Fibroblast of skin of left biceps (primary cell): ENCODE results near the gene UBR4.
"Not testable (repeated sequence)": the region's sequence is repeated elsewhere in the genome, so short reads cannot be mapped to it uniquely, and the experiment has no call there.

Experiments
- DNase-seq, 2 experiments: peaks; one replicate each; pipeline ENCODE4 v3.0.0-alpha.2; 2013; ENCODE audit warnings: low read depth in 2 of 2

The UBR4 gene

DNA sequence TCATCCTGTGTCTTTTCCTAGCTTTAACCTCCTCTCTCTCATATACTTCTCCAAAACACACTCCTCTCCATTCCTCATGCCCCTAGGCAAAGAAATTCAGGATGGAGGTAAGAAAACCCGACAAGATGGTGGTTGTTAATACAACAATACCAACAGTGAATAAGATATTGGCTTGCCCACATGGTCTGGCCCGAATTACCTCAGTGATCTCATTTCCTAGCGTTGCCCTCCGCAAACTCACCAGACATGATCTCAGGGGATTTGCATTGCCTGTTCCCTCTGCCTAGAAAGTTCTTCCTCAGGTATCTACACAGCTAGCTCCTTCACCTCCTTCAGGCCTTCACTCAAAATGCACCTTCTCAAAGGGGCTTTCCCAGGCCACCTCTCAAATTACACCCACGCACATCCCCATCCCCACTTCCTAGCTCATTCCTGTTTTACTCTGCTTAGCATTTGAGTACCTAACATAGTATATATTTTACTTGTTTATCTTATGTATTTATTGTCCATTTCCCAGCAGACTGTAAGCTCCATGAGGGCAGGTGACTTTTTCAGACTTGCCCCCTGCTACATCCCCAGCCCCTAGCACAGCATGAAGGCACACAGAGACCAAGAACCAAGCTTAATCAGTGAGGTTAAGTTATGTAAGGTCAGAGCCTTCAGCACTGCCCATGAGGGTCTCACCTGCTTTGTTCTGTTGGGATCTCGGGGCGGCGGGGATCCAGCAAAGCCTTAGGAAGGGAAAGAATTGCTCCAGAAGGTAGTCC is 10.2 kb upstream of the UBR4 start:
- DNase-seq: no peak

DNA sequence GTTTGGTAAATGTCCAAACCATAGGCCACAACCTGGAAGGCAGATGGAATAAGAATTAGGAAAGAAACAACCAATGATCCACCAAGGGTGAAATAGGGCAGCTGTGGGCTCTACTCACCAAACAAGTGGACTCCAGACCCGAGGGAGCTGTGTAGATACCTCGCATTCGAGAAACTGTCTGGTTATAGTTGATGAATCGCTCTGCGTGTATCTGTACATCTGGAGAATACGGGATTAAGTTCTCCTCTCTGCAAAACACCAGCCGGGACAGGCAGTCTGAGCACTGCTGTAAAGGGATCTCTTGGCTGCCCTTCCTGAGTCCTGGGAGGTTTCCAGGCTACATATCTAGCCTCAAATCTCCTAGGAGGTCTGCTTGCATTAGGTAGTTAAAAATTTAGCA is 9.4 kb upstream of the UBR4 start:
- DNase-seq: no peak

DNA sequence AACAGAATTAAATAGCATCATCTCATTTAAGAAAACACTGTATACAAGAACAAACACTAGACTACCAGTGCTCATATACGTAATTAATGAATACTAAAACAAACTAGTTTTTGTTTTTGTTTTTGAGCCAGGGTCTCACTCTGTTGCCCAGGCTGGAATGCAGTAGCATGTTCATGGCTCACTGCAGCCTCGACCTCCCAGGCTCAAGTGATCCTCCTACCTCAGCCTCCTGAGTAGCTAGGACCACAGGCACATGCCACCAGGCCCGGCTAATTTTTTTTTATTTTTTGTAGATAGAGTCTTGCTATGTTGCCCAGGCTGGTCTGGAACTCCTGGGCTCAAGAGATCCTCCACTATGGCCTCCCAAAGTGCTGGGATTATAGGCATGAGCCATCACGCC is 6.5 kb upstream of the UBR4 start:
- DNase-seq: not testable (repeated sequence)

DNA sequence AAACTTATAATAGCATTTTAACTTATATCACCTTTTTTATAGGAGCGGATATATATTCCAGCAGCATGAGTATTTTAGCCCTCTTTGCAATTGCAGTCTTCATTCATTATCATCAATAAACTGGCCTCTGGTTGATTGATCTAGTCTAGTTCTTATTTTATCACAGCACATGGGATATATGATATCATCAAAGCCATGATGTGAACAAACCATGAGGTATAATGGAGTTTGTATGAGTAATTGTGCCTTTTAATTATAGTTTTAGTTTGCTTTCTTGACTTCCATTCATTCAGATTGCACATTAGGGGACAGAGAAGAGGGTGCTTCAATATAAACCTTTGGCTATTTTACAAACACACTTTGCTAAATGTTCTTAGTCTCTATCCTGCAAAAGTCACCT is 3.5 kb upstream of the UBR4 start:
- DNase-seq: no peak

DNA sequence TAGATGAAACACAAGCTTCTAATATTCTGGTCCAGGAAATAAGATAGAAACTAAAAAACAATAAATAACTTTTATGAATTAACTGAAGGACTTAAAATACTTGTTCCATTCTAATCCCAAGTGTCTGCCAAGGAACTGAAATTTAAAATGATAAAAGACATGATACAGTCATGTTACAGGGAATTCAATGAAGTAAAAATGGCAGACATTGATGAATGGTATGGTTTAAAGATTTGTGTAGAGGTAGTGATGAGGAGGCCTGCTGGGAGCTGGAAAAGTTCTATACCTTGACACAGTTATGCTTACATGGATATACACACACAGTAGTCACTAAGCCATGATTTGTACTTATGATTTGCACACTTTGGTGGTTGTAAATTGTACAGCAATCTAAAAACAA is 2.1 kb upstream of the UBR4 start:
- no peak for DNase-seq

DNA sequence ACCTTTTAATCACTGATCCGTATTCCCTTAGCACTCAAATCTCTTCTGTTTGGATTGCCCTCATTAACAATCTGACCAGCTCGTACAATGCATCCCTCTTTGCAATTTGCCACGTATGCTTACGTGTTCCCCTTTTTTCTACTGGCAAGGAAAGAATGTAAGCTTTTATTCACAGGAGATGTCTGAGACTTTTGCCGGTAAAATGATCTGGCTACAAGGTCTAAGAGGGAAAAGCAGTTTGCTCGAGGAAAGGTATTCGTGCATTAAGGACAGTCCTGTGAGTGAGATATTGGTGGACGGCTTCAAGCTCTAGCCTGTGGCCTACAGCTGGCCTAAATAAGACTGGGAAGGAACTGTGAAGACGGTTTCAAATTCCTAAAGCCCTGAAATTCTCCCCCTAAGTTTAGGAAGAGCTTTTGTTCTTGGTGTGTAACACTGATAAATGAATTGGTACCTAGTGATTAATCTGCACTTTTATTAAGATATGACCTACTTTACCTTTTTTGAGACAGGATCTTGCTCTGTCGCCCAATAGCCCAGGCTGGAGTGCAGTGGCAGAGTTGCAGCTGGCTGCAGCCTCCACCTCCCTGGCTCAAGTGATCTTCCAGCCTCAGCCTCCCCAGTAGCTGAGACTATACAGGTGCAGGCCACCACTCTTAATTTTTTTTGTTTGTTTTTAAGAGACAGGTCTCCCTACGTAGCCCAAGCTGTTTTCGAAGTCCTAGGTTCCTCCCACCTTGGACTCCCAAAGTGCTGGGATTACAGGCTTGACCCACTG is 895 bp upstream of the UBR4 start:
- DNase-seq: no peak

DNA sequence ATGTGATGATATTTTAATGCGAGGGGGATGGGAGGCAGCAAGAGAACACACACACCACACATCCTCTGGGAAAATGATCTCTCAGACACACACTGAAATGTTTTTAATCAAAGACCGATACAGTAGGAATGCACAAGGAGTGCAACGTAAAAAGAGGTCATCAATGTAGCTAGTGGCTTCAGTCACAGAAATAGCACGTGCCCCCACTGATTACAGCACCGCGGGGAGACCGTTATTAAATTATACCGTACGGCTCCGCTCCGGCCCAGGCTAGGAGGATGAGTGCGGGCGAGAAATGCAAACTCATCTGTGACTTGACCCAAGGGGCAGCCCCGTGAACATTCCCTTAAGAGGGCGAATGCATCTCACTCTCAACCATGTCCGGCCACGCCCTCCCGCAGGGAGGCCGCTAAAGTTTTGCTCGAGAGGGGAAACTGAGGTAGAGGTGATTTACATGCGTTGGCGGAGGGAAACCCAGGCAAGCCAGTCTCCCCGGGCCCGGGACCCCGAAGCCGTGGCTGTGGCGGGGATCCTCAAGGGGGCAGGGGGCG is 552 bp downstream of the UBR4 start:
- DNase-seq: no peak

DNA sequence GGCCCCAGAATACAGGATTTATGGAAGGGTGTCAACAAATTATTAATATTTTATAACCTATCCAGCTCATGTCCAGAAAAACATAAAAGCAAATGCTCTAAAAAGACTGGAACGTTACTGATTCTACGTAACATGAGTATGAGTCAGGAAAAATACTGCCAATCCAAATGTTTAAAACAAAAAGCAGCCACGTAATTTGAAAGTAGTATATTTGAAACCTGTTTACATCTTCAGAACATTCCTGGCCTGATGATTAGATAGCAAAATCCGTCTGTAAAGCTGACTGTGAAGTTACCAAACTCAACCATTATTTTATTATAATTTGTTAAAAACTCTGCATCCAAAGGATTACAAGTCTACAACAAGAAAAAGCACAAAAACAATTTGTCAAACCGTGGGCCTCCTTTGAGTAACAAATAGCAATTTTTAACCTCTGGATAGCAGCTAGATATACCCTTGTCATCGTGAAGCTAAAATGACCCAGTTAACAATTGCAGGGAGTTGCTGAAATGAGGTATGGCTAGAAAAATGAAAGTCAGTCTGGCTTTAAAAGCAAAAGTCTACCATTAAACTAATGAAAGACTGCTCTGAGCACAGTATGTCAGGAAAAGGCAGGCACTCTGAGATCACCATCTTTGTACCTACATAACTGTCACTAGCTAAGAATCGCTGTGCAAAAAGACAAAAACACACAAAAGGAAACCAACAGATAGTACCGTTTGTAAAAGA is 1.2 kb downstream of the UBR4 start:
- no peak for DNase-seq

DNA sequence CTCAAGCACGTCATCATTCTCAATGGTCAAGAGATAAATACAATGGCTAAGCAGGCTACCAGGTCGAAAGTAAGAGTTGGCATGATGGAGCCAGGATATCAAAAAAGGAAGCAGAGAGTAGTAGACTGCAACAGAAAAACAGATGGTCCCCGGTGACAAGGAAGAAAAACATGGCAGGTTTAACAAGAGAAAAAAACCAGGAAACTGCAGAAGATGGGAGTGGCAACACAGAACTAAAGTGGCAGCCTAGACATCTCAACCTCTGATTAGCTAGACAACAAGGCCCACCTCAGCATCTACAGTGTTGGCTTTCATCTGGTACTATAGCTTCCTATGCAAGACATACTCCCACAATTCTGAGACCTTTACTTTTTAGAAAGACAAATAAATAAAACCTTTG is 3.1 kb downstream of the UBR4 start:
- no peak for DNase-seq

DNA sequence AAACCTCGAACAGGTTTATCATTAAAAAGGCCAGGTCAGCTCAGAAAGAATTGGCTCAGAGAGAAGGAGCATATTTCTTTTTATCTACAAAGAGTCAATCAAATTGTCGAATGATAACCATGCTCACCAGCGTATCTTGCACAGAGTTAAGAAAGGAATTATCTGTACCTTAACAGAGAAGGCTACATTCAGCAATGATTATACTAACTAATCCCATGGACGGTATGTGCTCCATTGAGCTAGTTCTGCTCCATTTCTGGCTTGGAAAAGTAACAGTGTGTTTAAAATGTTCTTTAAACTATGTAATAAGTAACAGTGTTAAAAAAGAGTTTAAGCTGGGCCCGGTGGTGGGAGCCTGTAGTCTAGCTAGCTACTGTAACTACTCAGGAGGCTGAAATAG is 4.2 kb downstream of the UBR4 start:
- no peak for DNase-seq

DNA sequence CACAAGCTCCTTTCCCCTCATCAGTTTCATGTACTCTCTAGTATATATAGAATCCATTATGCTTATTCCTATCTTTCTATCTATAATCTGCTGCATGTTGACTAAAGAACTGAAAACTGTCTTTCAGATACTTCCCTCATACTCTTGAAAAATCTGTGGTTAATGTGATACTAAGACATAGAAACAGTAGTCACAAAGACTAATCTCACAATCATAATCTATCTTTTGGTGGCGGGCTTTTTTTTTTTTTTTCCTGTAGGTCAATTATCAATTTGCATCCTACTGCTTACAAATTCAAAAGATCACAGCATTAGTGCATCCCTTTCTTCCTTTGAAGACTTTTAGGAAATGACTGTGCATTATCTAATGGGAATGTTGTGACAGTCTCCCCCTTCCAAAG is 4.7 kb downstream of the UBR4 start:
- DNase-seq: no peak

DNA sequence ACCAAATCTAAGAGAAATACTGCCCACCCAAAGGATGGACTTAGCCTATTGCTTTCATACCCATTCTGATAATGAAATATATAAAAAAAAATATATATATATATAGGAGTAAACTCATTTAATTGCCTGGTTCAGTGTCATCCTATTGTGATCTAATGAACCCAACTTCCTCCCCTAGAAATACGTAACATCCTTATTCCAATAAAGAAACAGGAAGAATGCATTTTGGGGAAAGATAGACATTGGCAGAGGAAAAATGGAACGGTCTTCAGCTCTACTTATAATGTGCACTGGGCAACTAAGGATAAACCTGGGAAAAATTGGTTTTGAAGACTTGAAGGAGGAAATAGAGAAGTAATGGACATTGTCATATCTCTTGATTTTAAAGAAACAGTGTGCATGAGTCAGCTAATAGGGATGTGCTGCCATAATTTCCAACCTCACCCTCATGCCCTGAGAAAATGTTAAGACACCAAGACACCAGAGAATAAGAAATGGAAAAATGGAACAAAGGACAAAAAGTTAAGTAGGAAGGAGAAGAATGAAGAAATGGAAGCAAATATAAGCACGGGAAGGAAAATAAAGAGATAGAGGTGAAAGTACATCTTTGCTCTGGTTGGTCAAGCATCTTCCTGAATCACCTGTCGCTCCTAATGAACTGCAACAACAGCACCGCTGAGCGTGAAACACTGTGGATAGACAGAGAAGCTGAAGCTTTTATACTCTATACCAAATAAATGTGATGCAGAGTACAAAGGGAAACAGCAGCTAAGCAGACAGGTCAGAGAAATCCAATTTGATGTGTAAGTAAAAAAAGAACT is 5.4 kb downstream of the UBR4 start:
- no peak for DNase-seq

DNA sequence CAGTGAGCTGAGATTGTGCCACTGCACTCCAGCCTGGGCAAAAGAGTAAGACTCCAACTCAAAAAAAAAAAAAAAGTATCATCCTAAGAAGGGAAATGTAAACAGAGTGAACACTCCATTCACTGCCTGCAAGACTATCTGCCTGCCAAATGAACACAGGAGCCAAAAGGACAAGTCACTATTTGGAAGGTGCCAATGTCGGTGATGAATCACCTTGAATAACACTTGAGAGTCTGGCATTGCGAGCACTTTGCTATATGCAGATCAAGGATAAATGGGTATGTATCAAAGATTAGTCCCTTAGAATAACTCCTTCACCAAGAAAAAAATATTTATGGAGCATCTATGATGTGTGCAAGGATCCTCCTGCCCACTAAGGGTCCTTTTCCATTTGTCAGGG is 6.6 kb downstream of the UBR4 start:
- no peak for DNase-seq

DNA sequence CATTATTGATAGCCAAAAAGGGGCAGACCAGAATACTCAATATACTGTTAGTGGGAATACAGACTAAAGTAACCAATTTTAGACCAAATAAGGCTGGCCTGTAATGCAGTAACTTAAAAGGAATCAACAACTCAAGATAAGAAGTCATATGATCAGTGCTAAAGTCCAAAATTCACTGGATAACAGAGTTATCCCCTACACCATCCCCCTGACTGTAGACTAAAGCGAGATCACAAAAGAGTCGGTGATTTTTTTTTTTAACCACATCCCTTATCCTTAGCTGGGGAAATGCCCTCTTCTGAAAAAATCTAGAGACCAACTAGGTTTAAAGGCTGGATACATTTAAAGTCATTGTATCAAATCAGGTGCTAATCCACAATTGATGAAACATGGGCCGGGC is 7.7 kb downstream of the UBR4 start:
- no peak for DNase-seq

DNA sequence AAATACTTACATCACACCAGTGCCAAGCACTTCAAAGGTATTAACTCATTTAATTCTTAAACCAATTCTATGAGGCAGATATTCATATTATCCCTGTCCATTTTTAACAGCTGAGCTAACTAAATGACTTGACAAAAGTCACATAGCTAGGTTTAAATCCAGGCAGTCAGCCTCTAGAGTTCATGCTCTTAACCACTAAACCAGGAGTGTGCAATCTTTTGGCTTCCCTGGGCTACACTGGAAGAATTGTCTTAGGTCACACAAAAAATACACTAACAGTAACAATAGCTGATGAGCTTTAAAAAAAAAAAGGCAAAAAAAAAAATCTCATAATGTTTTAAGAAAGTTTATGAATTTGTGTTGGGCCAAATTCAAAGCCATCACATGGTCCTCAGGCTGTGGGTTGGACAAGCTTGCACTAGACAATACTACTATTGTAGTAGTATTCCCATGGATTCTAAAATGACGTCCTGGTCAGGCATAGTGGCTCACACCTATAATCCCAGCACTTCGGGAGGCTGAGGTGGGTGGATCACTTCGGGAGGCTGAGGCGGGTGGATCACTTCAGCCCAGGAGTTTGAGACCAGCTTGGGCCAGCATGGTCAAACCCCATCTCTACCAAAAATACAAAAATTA is 10.0 kb downstream of the UBR4 start:
- no peak for DNase-seq

DNA sequence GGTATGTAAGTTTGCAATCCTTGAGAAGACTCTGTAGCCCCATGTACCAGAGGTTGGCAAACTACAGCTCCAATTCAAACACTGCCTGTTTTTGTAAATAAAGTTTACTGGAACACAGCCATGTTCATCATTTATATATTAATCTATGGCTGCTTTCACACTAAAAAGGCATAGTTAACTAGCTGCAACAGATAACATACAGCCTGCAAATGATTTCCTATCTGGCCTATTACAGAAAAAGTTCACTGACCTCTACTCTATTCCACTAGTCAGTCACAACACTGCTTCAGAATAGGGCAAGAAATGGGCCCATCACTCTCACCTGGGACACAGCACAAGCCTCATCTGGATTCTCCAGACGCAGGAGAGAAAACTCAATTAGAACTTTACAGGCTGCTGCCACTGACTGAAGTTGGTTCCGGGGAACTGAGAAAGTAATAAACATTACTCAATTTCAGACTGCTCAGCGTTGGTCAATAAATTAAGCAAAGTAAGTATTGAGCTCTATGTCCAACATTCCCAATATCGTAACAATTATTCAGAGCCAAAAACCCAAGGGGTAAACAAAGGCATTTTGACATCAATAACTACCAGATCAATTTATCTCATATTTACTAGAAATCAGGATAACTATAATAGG is 10.6 kb downstream of the UBR4 start:
- no peak for DNase-seq

DNA sequence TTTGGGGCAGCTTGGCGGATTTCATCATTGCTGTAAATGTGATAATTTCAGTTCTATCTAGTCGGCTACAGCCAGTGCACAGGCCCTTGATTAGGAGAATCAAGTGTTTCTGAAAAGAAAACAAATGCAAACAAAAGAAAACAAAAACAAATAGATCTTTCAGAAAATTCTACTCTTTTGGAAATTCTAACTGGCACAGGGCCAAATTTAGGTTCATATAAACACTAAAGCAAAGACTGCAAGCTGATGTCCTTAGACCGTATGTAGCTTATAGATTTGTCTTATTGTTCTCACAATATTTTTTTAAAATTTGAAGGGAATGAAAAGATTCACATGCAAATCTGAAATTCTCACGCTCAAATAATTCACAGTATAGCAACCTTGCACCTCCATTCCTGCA is 11.2 kb downstream of the UBR4 start:
- DNase-seq: no peak

DNA sequence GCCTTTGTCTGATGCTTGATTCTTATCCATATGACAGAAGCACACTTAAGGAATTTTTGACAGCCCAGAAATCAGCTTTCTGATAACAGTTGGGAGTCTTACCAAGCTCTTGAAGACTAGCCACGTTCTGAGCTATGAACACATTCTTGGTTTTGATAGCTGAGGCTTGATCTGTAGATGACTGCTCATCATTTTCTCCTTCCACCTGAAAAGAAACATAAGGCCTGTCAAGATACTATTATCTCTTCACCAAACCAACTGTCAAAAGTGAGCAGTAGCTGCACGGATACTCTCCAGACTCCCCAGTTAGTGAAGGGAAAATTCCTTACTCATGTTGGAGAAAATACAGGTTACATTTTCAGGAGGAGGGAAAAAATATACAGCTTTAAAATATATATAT is 12.2 kb downstream of the UBR4 start:
- DNase-seq: no peak

DNA sequence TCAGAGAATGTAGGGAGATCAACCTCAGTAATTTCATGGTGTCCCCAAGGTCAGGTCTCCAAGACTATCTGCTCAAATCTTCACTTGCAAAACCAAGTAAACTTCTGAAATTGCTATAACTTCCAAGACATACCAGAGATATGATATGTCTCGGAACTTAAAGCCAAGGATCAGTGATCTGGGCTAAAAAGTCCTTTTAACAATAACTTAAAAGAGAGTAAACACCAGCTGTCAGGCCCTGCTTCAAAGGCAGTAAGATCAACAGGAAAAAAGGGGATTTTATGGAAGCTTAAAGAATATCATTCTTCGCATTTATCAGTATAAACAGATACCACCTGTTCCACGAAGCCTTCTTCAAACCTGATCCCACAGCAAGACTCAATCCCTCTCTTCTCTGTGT is 13.7 kb downstream of the UBR4 start:
- DNase-seq: no peak

DNA sequence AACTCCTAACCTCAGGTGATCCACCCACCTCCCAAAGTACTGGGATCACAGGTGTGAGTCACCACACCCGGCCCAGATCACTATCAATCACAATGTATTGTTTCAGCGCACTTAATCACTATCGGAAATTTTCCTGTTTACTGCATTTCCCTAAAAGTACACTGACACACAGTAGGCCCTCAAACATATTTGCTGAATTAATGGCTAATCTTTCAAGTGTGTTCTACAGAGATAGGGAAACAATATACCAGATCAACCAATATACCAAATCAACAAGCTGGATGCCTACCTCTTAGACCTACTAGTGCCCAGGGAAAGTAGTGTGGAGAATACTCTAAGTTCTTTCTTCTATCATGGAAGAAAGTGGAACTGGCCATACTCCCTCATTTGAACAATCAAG is 17.1 kb downstream of the UBR4 start:
- no peak for DNase-seq

DNA sequence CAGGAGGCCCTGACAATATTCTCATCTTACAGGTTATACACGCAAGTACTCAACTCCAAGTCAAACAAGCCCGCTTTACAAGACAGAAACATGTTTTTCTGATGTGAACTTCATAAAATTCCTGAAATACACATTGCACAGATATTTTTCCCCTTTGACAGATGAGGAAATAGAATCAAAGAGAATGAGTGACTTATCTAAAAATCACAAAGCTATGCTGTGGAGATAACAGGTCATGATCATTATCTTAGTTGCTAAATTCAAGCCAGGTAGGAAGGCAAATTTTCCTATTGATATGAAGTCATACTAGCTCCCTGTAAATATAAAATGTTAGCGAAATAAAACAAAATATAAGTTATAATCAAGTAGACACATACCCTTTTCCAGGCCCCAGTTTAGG is 18.3 kb downstream of the UBR4 start:
- no peak for DNase-seq
